Prostate gland (tissue), 2 donors: ENCODE results near the gene SLC25A23. TPM values are rescaled to one million over a fixed set of nuclear protein-coding genes. Genes with fewer than 3 reads are reported as not detected.

Source experiments
- DNase-seq: peaks from one replicate; pipeline ENCODE4 v3.0.0-alpha.2; 2019; ENCODE audit warnings: low spot score
- H3K27ac ChIP-seq, 2 donors: fragments of 200-600 bp; sonication (generic); 2 replicates each; pipeline ENCODE4 v1.5.1; 2017 to 2019
- H3K27me3 ChIP-seq: fragments of 200-600 bp; sonication (generic); replicated peaks from 2 replicates; pipeline ENCODE4 v1.5.1; 2019; ENCODE audit not compliant: insufficient read depth
- H3K36me3 ChIP-seq, 2 donors: fragments of 200-600 bp; sonication (generic); 1 replicate in 1 of 2; 2 replicates in 1 of 2; pipeline versions ENCODE4 v1.5.1 to v1.8.1; 2017 to 2019
- H3K4me1 ChIP-seq: fragments of 200-600 bp; sonication (generic); replicated peaks from 2 replicates; pipeline ENCODE4 v1.5.1; 2019
- H3K4me3 ChIP-seq, 2 donors: fragments of 200-600 bp; sonication (generic); 2 replicates each; pipeline ENCODE4 v1.5.1; 2017 to 2019
- H3K9me3 ChIP-seq: fragments of 200-600 bp; sonication (generic); 2 replicates; pipeline ENCODE4 v1.5.1; 2017
- CTCF ChIP-seq, 4 experiments: fragments of 200-600 bp in 2 of 4; fragments of 450-650 bp in 2 of 4; sonication (generic) in 2 of 4; IDR thresholded peaks; 1 replicate in 3 of 4; 2 replicates in 1 of 4; pipeline ENCODE4 v1.5.1; 2016 to 2019; ENCODE audit warnings: antibody characterized with exemption in 4 of 4, mild to moderate bottlenecking in 2 of 4, moderate library complexity in 2 of 4
- POLR2A ChIP-seq: fragments of 450-650 bp; IDR thresholded peaks from one replicate; pipeline ENCODE4 v1.6.1; 2016; ENCODE audit warnings: antibody characterized with exemption, mild to moderate bottlenecking
- POLR2AphosphoS5 ChIP-seq: sonication (generic); formaldehyde crosslinking; IDR thresholded peaks from one replicate; pipeline ENCODE4 v1.6.1; 2017; ENCODE audit warnings: antibody characterized with exemption
- WGBS: methylation state at CpG from one replicate; pipeline ENCODE4 v1.1.5; 2018; 5-methylcytosine and 5-hydroxymethylcytosine counted together
- intact Hi-C: fragments of 100-400 bp; cut with DNase I; formaldehyde crosslinking; loops from one replicate; pipeline ENCODE4 v1.14.2; 2022
- total RNA-seq, 2 donors: library from RNA; depleted of rRNA; stranded (reverse); fragments of >200 nt; gene quantifications; one replicate each; pipeline ENCODE4 v1.1.0, GENCODE V29; 2016

SLC25A23 gene
- total RNA-seq, 2 donors from 2014 or later: 66.2 to 91.3 TPM

GRCh38 chr19:6484831-6485230 is 25.2 kb upstream of the SLC25A23 start:
- no peak overlapping the region for H3K27ac ChIP-seq
- 82% methylated on average over 7 of the region's 7 CpGs for WGBS
- H3K36me3 ChIP-seq: no peaks in the 10 kb centered on the region
- TF ChIP-seq CTCF (IDR thresholded peaks at IDR 0.05) (no peak), POLR2AphosphoS5 (no peak), POLR2A (no peak)
- H3K4me1 ChIP-seq: no peaks in the 10 kb centered on the region
- H3K9me3 ChIP-seq: no peaks in the 10 kb centered on the region
- no peaks in the 10 kb centered on the region for H3K27me3 ChIP-seq
- intact Hi-C loops: no loop called here
- H3K4me3 ChIP-seq: no peak overlapping the region
- DNase-seq: no peak

DNA sequence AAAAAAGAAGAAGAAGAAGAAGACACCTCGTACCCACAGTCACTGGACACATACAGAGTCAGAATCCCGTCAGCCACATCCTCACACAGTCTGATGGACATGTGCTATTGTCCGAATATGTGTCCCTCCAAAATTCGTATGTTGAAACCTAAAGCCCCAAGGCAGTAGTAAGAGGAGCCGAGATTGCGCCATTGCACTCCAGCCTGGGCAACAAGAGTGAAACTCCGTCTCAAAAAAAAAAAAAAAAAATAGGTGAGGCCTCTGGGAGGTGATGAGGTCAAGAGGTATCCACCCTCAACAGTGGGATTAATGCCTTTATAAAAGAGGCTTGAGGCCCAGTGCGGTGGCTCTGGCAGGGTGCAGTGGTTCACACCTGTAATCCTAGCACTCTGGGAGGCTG is 24.6 kb upstream of the SLC25A23 start:
- Histone ChIP-seq H3K27me3 (no peaks in the 10 kb centered on the region), H3K9me3 (no peaks in the 10 kb centered on the region), H3K4me3 (no peak overlapping the region), H3K36me3 (no peaks in the 10 kb centered on the region), H3K27ac (no peak overlapping the region), H3K4me1 (no peaks in the 10 kb centered on the region)
- no peak for DNase-seq
- TF ChIP-seq POLR2AphosphoS5 (no peak), POLR2A (no peak), CTCF (IDR thresholded peaks at IDR 0.05) (no peak)
- intact Hi-C loops: no loop called here
- 88% methylated on average over 8 of the region's 8 CpGs for WGBS

- WGBS: 33% methylated on average over 3 of the region's 3 CpGs
- Histone ChIP-seq H3K4me3 (no peak overlapping the region), H3K4me1 (no peaks in the 10 kb centered on the region), H3K36me3 (no peaks in the 10 kb centered on the region), H3K27me3 (no peaks in the 10 kb centered on the region), H3K9me3 (no peaks in the 10 kb centered on the region), H3K27ac (no peak overlapping the region)
- DNase-seq: no peak
- intact Hi-C loops: no loop called here
- TF ChIP-seq CTCF (IDR thresholded peaks at IDR 0.05): no peak
- TF ChIP-seq POLR2AphosphoS5: no peak
- TF ChIP-seq POLR2A: no peak
These were observed 23.6 kb upstream of the SLC25A23 start for GRCh38 chr19:6483235-6483634.

GRCh38 chr19:6482343-6482686 is 22.7 kb upstream of the SLC25A23 start:
- intact Hi-C loops: no loop called here
- Histone ChIP-seq H3K4me1 (no peaks in the 10 kb centered on the region), H3K36me3 (no peaks in the 10 kb centered on the region), H3K27ac (no peak overlapping the region), H3K9me3 (no peaks in the 10 kb centered on the region), H3K27me3 (no peaks in the 10 kb centered on the region), H3K4me3 (no peak overlapping the region)
- no peak for DNase-seq
- TF ChIP-seq POLR2A (no peak), CTCF (IDR thresholded peaks at IDR 0.05) (no peak), POLR2AphosphoS5 (no peak)
- WGBS: 93% methylated on average over 8 of the region's 8 CpGs

DNA sequence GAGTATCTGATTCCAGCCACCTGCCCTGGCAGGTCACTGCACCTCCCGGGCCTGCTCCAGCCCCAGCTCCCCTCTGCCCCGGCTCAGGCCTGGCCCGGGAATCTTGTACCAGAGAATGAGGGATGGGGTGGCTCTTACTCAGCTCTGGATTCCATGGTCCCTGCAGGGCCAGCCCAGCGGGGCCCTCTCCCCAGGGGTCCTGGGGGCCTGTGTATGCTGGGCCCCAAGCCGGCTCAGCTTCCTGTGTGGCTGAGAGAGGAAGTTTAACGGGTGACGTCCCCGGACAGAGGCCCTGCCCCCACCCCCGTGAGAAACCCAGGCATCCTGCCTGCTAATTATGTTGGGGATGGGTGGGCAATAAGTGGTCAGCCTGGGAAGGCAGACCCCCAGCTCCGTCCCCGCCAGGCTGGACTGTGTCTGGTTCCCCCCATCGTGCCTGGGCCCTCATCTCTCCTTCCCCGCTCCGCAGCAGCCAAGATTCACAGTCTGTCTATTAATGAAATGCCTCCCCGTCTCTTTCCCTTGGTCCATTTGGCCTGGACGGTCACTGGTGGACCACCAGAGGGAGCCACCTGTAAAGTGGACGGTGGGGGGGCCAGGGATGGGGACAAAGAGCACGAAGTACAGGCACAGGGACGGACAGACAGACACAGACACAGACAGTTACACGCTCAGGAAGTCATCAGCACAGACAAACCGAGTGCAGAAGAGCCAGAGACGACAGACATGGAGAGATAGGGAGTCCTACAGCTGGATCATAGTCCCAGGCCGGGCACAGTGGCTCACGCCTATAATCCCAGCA is 22.1 kb upstream of the SLC25A23 start, which contains the start of gene DENND1C:
Gene DENND1C (minus strand): TSS at position 247 of the 802 bp plus-strand sequence. CDS start 92 bp downstream, at position 155.
- Histone ChIP-seq H3K4me1 (no peaks in the 10 kb centered on the region), H3K27me3 (peaks cover 4% of the 10 kb centered on the region), H3K9me3 (no peaks in the 10 kb centered on the region), H3K27ac (no peak within 1 kb of the TSS), H3K4me3 (no peak within 1 kb of the TSS), H3K36me3 (no peaks in the 10 kb centered on the region)
- no peak for DNase-seq
- TF ChIP-seq POLR2A (no peak), POLR2AphosphoS5 (no peak), CTCF (IDR thresholded peaks at IDR 0.05) (no peak)
- 45% methylated on average over 24 of the region's 24 CpGs for WGBS
- intact Hi-C loops: no loop called here
